Neural cell (in vitro differentiated cells): ENCODE measurements around the gene DTWD1. TPM values are rescaled to one million over a fixed set of nuclear protein-coding genes. Genes with fewer than 3 reads are reported as not detected.

Experiments
- H2AFZ ChIP-seq: fragments of 200-600, 300-800 bp; sonication (generic), shearing (Covaris generic); 2 replicates; pipeline ENCODE4 v1.6.0; 2014; ENCODE audit warnings: low read depth, mild to moderate bottlenecking, antibody characterized with exemption, low read length, moderate library complexity
- H3F3A ChIP-seq: fragments of 200-600 bp; shearing (Covaris generic); 2 replicates; pipeline ENCODE4 v1.6.1; 2016; ENCODE audit warnings: mild to moderate bottlenecking, moderate library complexity, mixed read lengths, antibody characterized with exemption, low read length; ENCODE audit not compliant: insufficient read depth, poor library complexity, severe bottlenecking
- H3K27ac ChIP-seq: fragments of 200-600, 300-800 bp; sonication (generic), shearing (Covaris generic); 2 replicates; pipeline ENCODE4 v1.5.1; 2014; ENCODE audit warnings: mild to moderate bottlenecking, low read length, moderate library complexity
- H3K27me3 ChIP-seq: fragments of 300-800, 200-600 bp; sonication (generic), shearing (Covaris generic); 2 replicates; pipeline ENCODE4 v1.6.0; 2014; ENCODE audit warnings: mild to moderate bottlenecking, low read depth, low read length, moderate library complexity; ENCODE audit not compliant: insufficient read depth
- H3K36me3 ChIP-seq: fragments of 300-800, 200-600 bp; sonication (generic), shearing (Covaris generic); 2 replicates; pipeline ENCODE4 v1.5.1; 2014; ENCODE audit warnings: mild to moderate bottlenecking, antibody characterized with exemption, low read length, moderate library complexity; ENCODE audit not compliant: insufficient read depth
- H3K4me2 ChIP-seq: fragments of 300-800, 200-600 bp; sonication (generic), shearing (Covaris generic); 2 replicates; pipeline ENCODE4 v1.6.0; 2014; ENCODE audit warnings: mild to moderate bottlenecking, low read length
- H3K4me3 ChIP-seq: fragments of 300-800, 200-600 bp; sonication (generic), shearing (Covaris generic); 2 replicates; pipeline ENCODE4 v1.5.1; 2014; ENCODE audit warnings: mild to moderate bottlenecking, low read length, moderate library complexity
- H3K79me2 ChIP-seq: fragments of 200-600 bp; shearing (Covaris generic); replicated peaks from 2 replicates; pipeline ENCODE4 v1.6.0; 2014; ENCODE audit warnings: mild to moderate bottlenecking, low read length, moderate library complexity; ENCODE audit not compliant: insufficient read depth
- H3K9ac ChIP-seq: fragments of 300-800, 200-600 bp; sonication (generic), shearing (Covaris generic); 2 replicates; pipeline ENCODE4 v1.6.1; 2016; ENCODE audit warnings: mild to moderate bottlenecking, low read length, mixed read lengths
- H3K9me2 ChIP-seq: fragments of 200-600 bp; shearing (Covaris generic); 2 replicates; pipeline ENCODE4 v1.6.1; 2016; ENCODE audit warnings: mild to moderate bottlenecking, low read length, mixed read lengths; ENCODE audit not compliant: insufficient read depth
- H3K9me3 ChIP-seq: fragments of 200-600, 300-800 bp; sonication (generic), shearing (Covaris generic); 2 replicates; pipeline ENCODE4 v1.6.1; 2016; ENCODE audit warnings: mild to moderate bottlenecking, mixed run types, low read length, moderate library complexity, mixed read lengths
- H4K20me1 ChIP-seq: fragments of 200-600 bp; shearing (Covaris generic); 2 replicates; pipeline ENCODE4 v1.6.1; 2016; ENCODE audit warnings: mild to moderate bottlenecking, mixed run types; ENCODE audit not compliant: insufficient read depth
- EP300 ChIP-seq: fragments of 450-650 bp; conservative IDR thresholded peaks from 2 replicates; pipeline ENCODE4 v1.6.1; 2014; ENCODE audit warnings: antibody characterized with exemption, mild to moderate bottlenecking, moderate library complexity; ENCODE audit not compliant: poor library complexity, severe bottlenecking
- EZH2 ChIP-seq: fragments of 200-600, 300-800 bp; shearing (Covaris generic), sonication (generic); IDR thresholded peaks from 2 replicates; pipeline ENCODE4 v1.6.1; 2014; ENCODE audit warnings: antibody characterized with exemption, low read length, borderline replicate concordance, mild to moderate bottlenecking; ENCODE audit not compliant: insufficient read depth, poor library complexity, severe bottlenecking
- MXI1 ChIP-seq: fragments of 450-650 bp; conservative IDR thresholded peaks from 2 replicates; pipeline ENCODE4 v1.6.1; 2014; ENCODE audit warnings: antibody characterized with exemption, mild to moderate bottlenecking; ENCODE audit not compliant: poor library complexity, severe bottlenecking
- POLR2AphosphoS5 ChIP-seq: IDR thresholded peaks from 2 replicates; pipeline ENCODE4 v1.6.1; 2012
- RAD21 ChIP-seq: fragments of 450-650 bp; conservative IDR thresholded peaks from 2 replicates; pipeline ENCODE4 v1.6.1; 2014; ENCODE audit warnings: antibody characterized with exemption, mild to moderate bottlenecking, moderate library complexity
- SMC3 ChIP-seq: fragments of 450-650 bp; conservative IDR thresholded peaks from 2 replicates; pipeline ENCODE4 v1.6.1; 2014; ENCODE audit warnings: antibody characterized with exemption, mild to moderate bottlenecking, moderate library complexity; ENCODE audit not compliant: poor library complexity
- TAF1 ChIP-seq: IDR thresholded peaks from 2 replicates; pipeline ENCODE4 v1.6.1; 2012; ENCODE audit warnings: low read depth
- polyA plus RNA-seq: library from polyadenylated mRNA; depleted of rRNA; stranded (reverse); fragments of >200 nt; gene quantifications from 2 replicates; pipeline ENCODE4 v1.2.3, GENCODE V29; 2014
- TF ChIP-seq, protein P1 (sequence below): fragments of 450-650 bp; IDR thresholded peaks from 2 replicates; pipeline ENCODE4 v1.5.1; 2014; ENCODE audit warnings: antibody characterized with exemption, mild to moderate bottlenecking, moderate library complexity; ENCODE audit not compliant: poor library complexity, severe bottlenecking
- TF ChIP-seq, protein P2 (sequence below): IDR thresholded peaks from 2 replicates; pipeline ENCODE4 v1.6.1; 2012; ENCODE audit warnings: borderline replicate concordance

Gene DTWD1
- polyA plus RNA-seq, 1 donor from 2014 or later = 16.5 TPM

DNA sequence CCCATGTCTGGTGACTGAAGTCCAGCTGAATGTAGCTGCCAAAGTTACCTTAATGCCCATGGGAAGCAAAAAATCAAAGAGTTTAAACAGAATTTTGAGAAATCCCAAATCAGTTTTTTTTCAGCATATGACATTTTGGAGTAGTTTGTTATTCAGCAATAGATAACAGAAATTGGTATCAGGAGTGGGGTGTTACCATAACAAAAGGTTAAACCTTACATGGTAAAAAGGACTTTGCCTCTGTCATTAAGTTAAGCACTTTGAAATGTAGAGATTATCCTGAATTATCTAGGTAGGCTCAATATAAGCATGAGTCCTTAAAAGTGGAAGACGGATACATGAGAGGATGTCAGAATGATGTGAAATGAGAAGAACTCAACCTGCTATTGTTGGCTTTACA is 32.1 kb downstream of the DTWD1 start:
- Histone ChIP-seq H3K4me3 (no peak overlapping the region), H3K79me2 (no peaks in the 10 kb centered on the region), H3K27ac (no peak overlapping the region), H3K4me2 (no peak overlapping the region), H3K27me3 (no peaks in the 10 kb centered on the region), H3K36me3 (no peaks in the 10 kb centered on the region), H4K20me1 (no peaks in the 10 kb centered on the region), H3K9me2 (no peaks in the 10 kb centered on the region), H3K9me3 (no peaks in the 10 kb centered on the region), H3F3A (no peaks in the 10 kb centered on the region), H2AFZ (no peak overlapping the region), H3K9ac (no peak overlapping the region)
- no peak for TF ChIP-seq EP300
- TF ChIP-seq, protein P1, sequence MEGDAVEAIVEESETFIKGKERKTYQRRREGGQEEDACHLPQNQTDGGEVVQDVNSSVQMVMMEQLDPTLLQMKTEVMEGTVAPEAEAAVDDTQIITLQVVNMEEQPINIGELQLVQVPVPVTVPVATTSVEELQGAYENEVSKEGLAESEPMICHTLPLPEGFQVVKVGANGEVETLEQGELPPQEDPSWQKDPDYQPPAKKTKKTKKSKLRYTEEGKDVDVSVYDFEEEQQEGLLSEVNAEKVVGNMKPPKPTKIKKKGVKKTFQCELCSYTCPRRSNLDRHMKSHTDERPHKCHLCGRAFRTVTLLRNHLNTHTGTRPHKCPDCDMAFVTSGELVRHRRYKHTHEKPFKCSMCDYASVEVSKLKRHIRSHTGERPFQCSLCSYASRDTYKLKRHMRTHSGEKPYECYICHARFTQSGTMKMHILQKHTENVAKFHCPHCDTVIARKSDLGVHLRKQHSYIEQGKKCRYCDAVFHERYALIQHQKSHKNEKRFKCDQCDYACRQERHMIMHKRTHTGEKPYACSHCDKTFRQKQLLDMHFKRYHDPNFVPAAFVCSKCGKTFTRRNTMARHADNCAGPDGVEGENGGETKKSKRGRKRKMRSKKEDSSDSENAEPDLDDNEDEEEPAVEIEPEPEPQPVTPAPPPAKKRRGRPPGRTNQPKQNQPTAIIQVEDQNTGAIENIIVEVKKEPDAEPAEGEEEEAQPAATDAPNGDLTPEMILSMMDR = no peak
- TF ChIP-seq SMC3 = no peak
- no peak for TF ChIP-seq TAF1
- TF ChIP-seq, protein P2, sequence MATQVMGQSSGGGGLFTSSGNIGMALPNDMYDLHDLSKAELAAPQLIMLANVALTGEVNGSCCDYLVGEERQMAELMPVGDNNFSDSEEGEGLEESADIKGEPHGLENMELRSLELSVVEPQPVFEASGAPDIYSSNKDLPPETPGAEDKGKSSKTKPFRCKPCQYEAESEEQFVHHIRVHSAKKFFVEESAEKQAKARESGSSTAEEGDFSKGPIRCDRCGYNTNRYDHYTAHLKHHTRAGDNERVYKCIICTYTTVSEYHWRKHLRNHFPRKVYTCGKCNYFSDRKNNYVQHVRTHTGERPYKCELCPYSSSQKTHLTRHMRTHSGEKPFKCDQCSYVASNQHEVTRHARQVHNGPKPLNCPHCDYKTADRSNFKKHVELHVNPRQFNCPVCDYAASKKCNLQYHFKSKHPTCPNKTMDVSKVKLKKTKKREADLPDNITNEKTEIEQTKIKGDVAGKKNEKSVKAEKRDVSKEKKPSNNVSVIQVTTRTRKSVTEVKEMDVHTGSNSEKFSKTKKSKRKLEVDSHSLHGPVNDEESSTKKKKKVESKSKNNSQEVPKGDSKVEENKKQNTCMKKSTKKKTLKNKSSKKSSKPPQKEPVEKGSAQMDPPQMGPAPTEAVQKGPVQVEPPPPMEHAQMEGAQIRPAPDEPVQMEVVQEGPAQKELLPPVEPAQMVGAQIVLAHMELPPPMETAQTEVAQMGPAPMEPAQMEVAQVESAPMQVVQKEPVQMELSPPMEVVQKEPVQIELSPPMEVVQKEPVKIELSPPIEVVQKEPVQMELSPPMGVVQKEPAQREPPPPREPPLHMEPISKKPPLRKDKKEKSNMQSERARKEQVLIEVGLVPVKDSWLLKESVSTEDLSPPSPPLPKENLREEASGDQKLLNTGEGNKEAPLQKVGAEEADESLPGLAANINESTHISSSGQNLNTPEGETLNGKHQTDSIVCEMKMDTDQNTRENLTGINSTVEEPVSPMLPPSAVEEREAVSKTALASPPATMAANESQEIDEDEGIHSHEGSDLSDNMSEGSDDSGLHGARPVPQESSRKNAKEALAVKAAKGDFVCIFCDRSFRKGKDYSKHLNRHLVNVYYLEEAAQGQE = no peak
- no peak for TF ChIP-seq MXI1
- TF ChIP-seq POLR2AphosphoS5 = no peak
- TF ChIP-seq EZH2 = no peak
- TF ChIP-seq RAD21 = no peak

DNA sequence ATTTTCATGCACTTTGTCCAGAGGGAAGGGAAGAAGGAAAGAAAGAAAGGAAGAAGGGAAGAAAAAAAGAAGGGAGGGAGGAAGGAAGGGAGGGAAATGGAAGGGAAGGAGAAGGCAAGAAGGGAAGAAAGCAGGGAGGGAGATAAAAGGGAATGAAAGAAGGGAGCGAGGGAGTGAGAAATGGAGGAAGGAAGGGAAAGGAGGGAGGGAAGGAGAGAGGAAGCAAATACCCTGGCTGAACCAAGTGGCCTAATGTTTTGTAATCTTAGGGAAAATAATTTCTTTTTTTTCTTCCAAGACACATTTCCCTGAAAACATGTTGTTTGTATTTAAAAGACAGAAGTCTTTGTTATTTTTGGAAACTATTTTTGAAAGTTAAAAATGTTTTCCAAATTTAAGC is 35.9 kb downstream of the DTWD1 start:
- Histone ChIP-seq H3K4me2 (no peak overlapping the region), H3K27ac (no peak overlapping the region), H3K9me2 (no peaks in the 10 kb centered on the region), H4K20me1 (no peaks in the 10 kb centered on the region), H3F3A (no peaks in the 10 kb centered on the region), H3K79me2 (no peaks in the 10 kb centered on the region), H3K9me3 (no peaks in the 10 kb centered on the region), H3K4me3 (no peak overlapping the region), H3K27me3 (no peaks in the 10 kb centered on the region), H3K9ac (no peak overlapping the region), H2AFZ (no peak overlapping the region), H3K36me3 (no peaks in the 10 kb centered on the region)
- TF ChIP-seq TAF1 (no peak), EZH2 (no peak), RAD21 (no peak), POLR2AphosphoS5 (no peak), EP300 (no peak), MXI1 (no peak), SMC3 (no peak)
- TF ChIP-seq, protein P1 = no peak
- TF ChIP-seq, protein P2 = no peak
